Stomach (tissue), 4 donors: Measurements from ENCODE around the gene IFT27.

Experiments
- CTCF ChIP-seq, 7 experiments: fragments of 450-650 bp in 4 of 7; fragments of 200-600 bp in 3 of 7; sonication (generic) in 3 of 7; IDR thresholded peaks; one replicate each; pipeline ENCODE4 v1.5.1; 2016 to 2019; ENCODE audit warnings: antibody characterized with exemption in 7 of 7, control low read depth in 2 of 7, mild to moderate bottlenecking in 1 of 7
- EP300 ChIP-seq: sonication (generic); formaldehyde crosslinking; IDR thresholded peaks from one replicate; pipeline ENCODE4 v1.6.1; 2017; ENCODE audit warnings: antibody characterized with exemption
- POLR2A ChIP-seq, 4 donors: fragments of 450-650 bp; IDR thresholded peaks; one replicate each; pipeline ENCODE4 v1.6.1; 2016; ENCODE audit warnings: antibody characterized with exemption in 4 of 4, control low read depth in 2 of 4, mild to moderate bottlenecking in 1 of 4, moderate library complexity in 1 of 4
- POLR2AphosphoS5 ChIP-seq, 3 donors: sonication (generic); formaldehyde crosslinking; IDR thresholded peaks; one replicate each; pipeline ENCODE4 v1.6.1; 2016; ENCODE audit warnings: antibody characterized with exemption in 3 of 3

- no peak for TF ChIP-seq POLR2A (IDR thresholded peaks at IDR 0.05)
- no peak for TF ChIP-seq CTCF (IDR thresholded peaks at IDR 0.05)
- no peak for TF ChIP-seq POLR2AphosphoS5 (IDR thresholded peaks at IDR 0.05)
- no peak for TF ChIP-seq EP300
Measured at GRCh38 chr22:36824655-36825054, 48.7 kb upstream of the IFT27 start.
